HG02798 (cell line): ENCODE results near the gene HTR3B.
"Not testable (repeated sequence)": the region's sequence is repeated elsewhere in the genome, so short reads cannot be mapped to it uniquely, and the experiment has no call there.

Source experiments
- ATAC-seq: cut with Tn5 transposase; IDR thresholded peaks from one replicate; pipeline ENCODE4 v1.9.1; 2021; ENCODE audit warnings: mild to moderate bottlenecking; ENCODE audit not compliant: unreplicated experiment, poor library complexity

The HTR3B gene

GRCh38 chr11:113880971-113881370, 23.6 kb upstream of the HTR3B start:
- no peak for ATAC-seq

- no peak for ATAC-seq
Observed at GRCh38 chr11:113881856-113882255, 22.7 kb upstream of the HTR3B start.

- no peak for ATAC-seq
Observed at GRCh38 chr11:113884361-113884836, 20.2 kb upstream of the HTR3B start.

GRCh38 chr11:113885897-113886296, 18.7 kb upstream of the HTR3B start:
- ATAC-seq, result no peak

GRCh38 chr11:113888848-113889247, 15.7 kb upstream of the HTR3B start:
- ATAC-seq, result no peak

- peak; percentile 72 for ATAC-seq
Observed at GRCh38 chr11:113894421-113894996, 10.1 kb upstream of the HTR3B start.

- no peak for ATAC-seq
Observed at GRCh38 chr11:113895367-113896155, 9.0 kb upstream of the HTR3B start.

GRCh38 chr11:113896156-113896879, 8.3 kb upstream of the HTR3B start:
- ATAC-seq, result no peak

GRCh38 chr11:113901141-113901540, 3.5 kb upstream of the HTR3B start:
- no peak for ATAC-seq

- ATAC-seq, result no peak
Observed at GRCh38 chr11:113906038-113906437, 1.4 kb downstream of the HTR3B start.

- no peak for ATAC-seq
Observed at GRCh38 chr11:113906516-113906915, 1.9 kb downstream of the HTR3B start.

- no peak for ATAC-seq
Observed at GRCh38 chr11:113907152-113907551, 2.6 kb downstream of the HTR3B start.

- ATAC-seq, result no peak
Observed at GRCh38 chr11:113907681-113908080, 3.1 kb downstream of the HTR3B start.

GRCh38 chr11:113908098-113908497, 3.5 kb downstream of the HTR3B start:
- no peak for ATAC-seq

GRCh38 chr11:113911491-113911890, 6.9 kb downstream of the HTR3B start:
- ATAC-seq, result not testable (repeated sequence)

GRCh38 chr11:113923572-113923971, 19.0 kb downstream of the HTR3B start:
- no peak for ATAC-seq

GRCh38 chr11:113926273-113927197, 21.9 kb downstream of the HTR3B start:
- ATAC-seq, result no peak

GRCh38 chr11:113928311-113928710, 23.7 kb downstream of the HTR3B start:
- ATAC-seq, result no peak

GRCh38 chr11:113932788-113933187, 28.2 kb downstream of the HTR3B start:
- ATAC-seq, result no peak

- ATAC-seq, result not testable (repeated sequence)
Observed at GRCh38 chr11:113934193-113934592, 29.6 kb downstream of the HTR3B start.
